ENCODE data around the gene NFATC2. TPM values are rescaled to one million over a fixed set of nuclear protein-coding genes. Genes with fewer than 3 reads are reported as not detected.
"Not testable (repeated sequence)": the region's sequence is repeated elsewhere in the genome, so short reads cannot be mapped to it uniquely, and the experiment has no call there.

Gene NFATC2
- total RNA-seq, 1 experiment from 2014 or later = 32.3 TPM

DNA sequence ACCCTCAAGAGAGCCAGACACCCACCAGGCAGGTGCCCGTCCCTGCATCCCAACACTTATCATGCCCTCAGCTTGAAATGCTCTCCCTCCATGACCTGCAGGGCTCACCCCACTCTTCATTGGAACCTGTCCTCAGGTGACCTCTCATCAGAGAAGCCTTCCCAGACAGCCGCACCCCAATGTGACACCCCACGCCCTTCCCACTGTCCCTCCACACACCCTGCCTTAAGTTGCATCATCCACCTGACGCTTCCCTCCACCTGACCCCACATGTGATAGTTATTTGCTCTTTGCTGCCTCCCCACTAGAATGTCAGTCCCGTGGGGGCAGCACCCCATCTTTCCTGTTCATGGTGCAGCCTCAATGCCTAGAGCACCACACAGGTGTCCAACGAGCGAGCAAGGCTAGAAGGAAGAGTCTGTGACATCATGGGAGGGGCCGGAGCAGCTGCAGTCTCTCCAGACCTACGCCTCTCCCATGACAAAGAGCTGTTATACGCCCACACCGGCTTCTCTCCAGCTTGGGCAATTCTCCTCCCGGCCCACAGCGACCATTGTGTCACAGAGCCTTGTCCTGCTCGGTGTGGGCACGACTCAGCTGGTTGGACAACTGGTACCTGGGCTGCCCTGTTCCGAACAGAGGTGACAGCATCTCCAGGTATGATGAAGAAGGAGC, 58.2 kb downstream of the NFATC2 start:
- Histone ChIP-seq H3K79me2 (ENCODE audit: low read length) (peaks cover 100% of the 10 kb centered on the region), H3K27ac (ENCODE audit: low read length) (peak overlapping the region; percentile 52; the same call in 1 of the 2 replicates), H3K4me2 (ENCODE audit: low read depth, low read length, poor library complexity, severe bottlenecking) (no peak overlapping the region), H3K4me3 (ENCODE audit: low read length) (no peak overlapping the region), H3K9ac (ENCODE audit: low read length) (no peak overlapping the region), H2AFZ (ENCODE audit: low read length) (no peak overlapping the region), H3K27me3 (ENCODE audit: low read length) (no peaks in the 10 kb centered on the region), H3K36me3 (ENCODE audit: insufficient read depth, low read length) (peaks cover 53% of the 10 kb centered on the region), H3K9me2 (replicated peaks; ENCODE audit: insufficient read depth, low read length) (no peaks in the 10 kb centered on the region), H3K9me3 (ENCODE audit: low read length) (no peaks in the 10 kb centered on the region), H4K20me1 (ENCODE audit: insufficient read depth, low read depth, low read length) (no peaks in the 10 kb centered on the region), H3K4me1 (ENCODE audit: low read length) (peaks cover 34% of the 10 kb centered on the region)
- no peak for DNase-seq

DNA sequence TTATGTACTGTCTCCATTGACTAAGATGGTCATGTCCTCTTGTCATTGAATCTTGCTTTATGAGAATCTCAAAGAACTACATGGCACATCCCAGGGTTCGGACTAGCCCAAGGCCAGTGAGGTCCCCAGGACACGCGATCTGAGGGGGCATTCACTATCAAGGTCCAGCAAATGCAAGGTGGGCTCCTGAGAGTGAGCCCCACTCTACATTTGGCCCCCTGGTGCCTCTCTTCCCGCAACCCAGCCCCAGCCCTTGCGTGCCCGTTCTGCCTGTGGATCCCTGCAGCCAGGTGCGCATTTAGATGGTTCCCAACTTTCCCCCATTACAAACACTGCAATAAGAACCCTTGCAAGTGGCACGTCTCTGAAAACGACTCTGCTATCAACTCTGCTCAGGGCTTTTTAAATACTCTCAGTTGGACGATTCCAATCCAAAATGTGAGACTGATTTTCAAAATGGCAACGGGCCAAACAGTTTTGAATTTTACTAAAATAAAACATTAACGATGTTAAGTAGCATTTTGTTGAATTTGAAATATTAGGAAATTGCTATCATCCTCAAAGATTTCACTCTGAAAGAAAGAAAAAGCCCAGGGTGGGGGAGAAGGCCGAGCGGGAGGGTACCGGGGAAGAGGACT, 59.6 kb downstream of the NFATC2 start:
- Histone ChIP-seq H3K79me2 (ENCODE audit: low read length) (peaks cover 100% of the 10 kb centered on the region), H2AFZ (ENCODE audit: low read length) (no peak overlapping the region), H4K20me1 (ENCODE audit: insufficient read depth, low read depth, low read length) (no peaks in the 10 kb centered on the region), H3K4me1 (ENCODE audit: low read length) (peaks cover 34% of the 10 kb centered on the region), H3K27ac (ENCODE audit: low read length) (0 out of 2 replicates have a peak overlapping the region, but pooled peaks have one; percentile 38), H3K9me2 (replicated peaks; ENCODE audit: insufficient read depth, low read length) (no peaks in the 10 kb centered on the region), H3K9me3 (ENCODE audit: low read length) (no peaks in the 10 kb centered on the region), H3K9ac (ENCODE audit: low read length) (no peak overlapping the region), H3K4me2 (ENCODE audit: low read depth, low read length, poor library complexity, severe bottlenecking) (no peak overlapping the region), H3K27me3 (ENCODE audit: low read length) (no peaks in the 10 kb centered on the region), H3K36me3 (ENCODE audit: insufficient read depth, low read length) (peaks cover 50% of the 10 kb centered on the region), H3K4me3 (ENCODE audit: low read length) (no peak overlapping the region)
- no peak for DNase-seq

DNA sequence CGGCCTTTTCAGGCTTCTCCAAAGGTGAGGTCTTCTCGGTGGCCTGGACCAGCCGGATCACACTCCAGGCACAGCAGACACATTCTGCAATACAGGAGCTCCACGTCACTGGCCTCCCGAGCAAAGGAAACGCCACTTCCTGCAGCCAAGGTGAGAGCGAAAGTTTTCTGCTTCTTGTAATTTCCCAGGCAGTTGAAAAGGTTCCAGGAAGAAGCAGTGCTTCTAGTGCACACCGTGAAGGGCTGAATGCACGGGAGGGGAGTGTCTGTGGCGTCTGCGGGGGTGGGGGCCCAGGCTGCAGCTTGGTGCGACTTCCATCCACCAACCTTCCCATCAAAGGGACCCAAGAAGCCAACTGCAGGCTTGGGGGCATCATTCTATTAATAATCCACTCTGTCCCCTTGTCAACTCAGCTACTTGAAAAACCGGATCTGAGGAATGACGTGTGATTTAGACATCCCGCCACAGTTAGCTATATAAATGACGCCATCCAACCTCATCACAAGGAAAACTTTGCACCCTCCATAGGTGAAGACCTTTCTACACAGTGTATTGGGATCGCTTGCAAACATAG, 61.1 kb downstream of the NFATC2 start:
- H3K27me3 ChIP-seq (ENCODE audit: low read length) = no peaks in the 10 kb centered on the region
- no peak for DNase-seq
- H3K36me3 ChIP-seq (ENCODE audit: insufficient read depth, low read length) = peaks cover 48% of the 10 kb centered on the region
- peak overlapping the region; percentile 38 for H3K27ac ChIP-seq (ENCODE audit: low read length)
- no peaks in the 10 kb centered on the region for H3K9me2 ChIP-seq (replicated peaks; ENCODE audit: insufficient read depth, low read length)
- H3K79me2 ChIP-seq (ENCODE audit: low read length) = peaks cover 98% of the 10 kb centered on the region
- H3K9me3 ChIP-seq (ENCODE audit: low read length) = no peaks in the 10 kb centered on the region
- H3K4me1 ChIP-seq (ENCODE audit: low read length) = peaks cover 39% of the 10 kb centered on the region
- H4K20me1 ChIP-seq (ENCODE audit: insufficient read depth, low read depth, low read length) = no peaks in the 10 kb centered on the region
- no peak overlapping the region for H3K9ac ChIP-seq (ENCODE audit: low read length)
- H2AFZ ChIP-seq (ENCODE audit: low read length) = no peak overlapping the region
- H3K4me2 ChIP-seq (ENCODE audit: low read depth, low read length, poor library complexity, severe bottlenecking) = no peak overlapping the region
- no peak overlapping the region for H3K4me3 ChIP-seq (ENCODE audit: low read length)

DNA sequence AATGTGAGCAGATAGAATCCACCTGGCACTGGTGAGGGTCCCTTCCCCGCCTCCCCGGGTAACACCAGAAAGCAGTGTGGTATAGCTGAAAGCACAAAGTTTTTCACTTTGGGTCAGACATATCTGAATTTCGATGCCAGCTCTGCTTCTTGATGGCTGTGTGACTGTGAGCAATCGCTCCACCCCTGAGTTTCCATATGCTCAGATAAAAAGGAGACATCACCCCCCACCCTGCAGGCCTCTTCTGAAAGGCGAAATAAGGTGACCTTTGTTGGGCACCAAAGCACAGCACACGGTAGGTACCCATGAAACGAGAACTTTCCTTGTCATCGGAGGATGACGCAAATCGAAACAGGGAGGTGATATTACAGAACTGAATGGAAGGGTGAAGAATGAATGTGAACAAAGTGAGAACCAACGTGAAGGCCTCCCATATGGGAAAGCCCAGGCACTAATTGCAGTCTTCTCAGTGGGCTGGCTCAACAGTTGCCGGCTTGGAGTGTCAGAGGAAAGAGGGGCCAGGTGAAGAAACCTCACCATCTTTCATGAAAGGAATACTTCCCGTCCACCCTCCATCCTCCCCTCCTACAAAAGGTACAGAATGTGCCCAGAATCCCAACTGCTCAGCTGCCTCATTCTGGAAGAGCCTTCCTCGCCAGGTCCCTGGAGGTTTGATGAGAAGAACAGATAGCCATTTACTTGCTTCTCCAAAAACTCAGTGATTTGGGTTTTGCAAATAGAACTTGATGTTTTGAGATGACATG, 61.8 kb downstream of the NFATC2 start:
- Histone ChIP-seq H3K4me1 (ENCODE audit: low read length) (peaks cover 40% of the 10 kb centered on the region), H4K20me1 (ENCODE audit: insufficient read depth, low read depth, low read length) (no peaks in the 10 kb centered on the region)

DNA sequence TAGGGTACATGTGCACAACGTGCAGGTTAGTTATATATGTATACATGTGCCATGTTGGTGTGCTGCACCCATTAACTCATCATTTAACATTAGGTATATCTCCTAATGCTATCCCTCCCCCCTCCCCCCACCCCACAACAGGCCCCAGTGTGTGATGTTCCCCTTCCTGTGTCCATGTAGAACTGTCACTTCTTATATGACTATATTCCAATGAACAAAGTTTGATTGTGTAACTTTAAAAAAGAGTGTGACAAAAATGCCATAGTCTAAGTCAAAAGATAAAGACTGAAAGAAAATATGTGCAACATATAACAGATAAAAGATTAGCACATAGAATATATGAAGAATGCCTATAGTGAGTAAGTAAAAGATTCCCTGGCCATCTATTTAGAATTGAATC, 66.4 kb downstream of the NFATC2 start:
- not testable (repeated sequence) for H3K9me2 ChIP-seq (replicated peaks; ENCODE audit: insufficient read depth, low read length); DNase-seq; H3K9ac ChIP-seq (ENCODE audit: low read length); H3K4me2 ChIP-seq (ENCODE audit: low read depth, low read length, poor library complexity, severe bottlenecking); H4K20me1 ChIP-seq (ENCODE audit: insufficient read depth, low read depth, low read length); H3K27me3 ChIP-seq (ENCODE audit: low read length); H3K9me3 ChIP-seq (ENCODE audit: low read length); H3K4me3 ChIP-seq (ENCODE audit: low read length); H2AFZ ChIP-seq (ENCODE audit: low read length)
- H3K79me2 ChIP-seq (ENCODE audit: low read length) = peaks cover 59% of the 10 kb centered on the region
- peaks cover 62% of the 10 kb centered on the region for H3K36me3 ChIP-seq (ENCODE audit: insufficient read depth, low read length)
- H3K27ac ChIP-seq (ENCODE audit: low read length) = peak overlapping the region; percentile 21; the same call in 1 of the 2 replicates
- peaks cover 20% of the 10 kb centered on the region for H3K4me1 ChIP-seq (ENCODE audit: low read length)

More for the DNA sequence above, 61.8 kb downstream of the NFATC2 start:
- H3K27ac ChIP-seq (ENCODE audit: low read length) = peak overlapping the region; percentile 38
- H3K79me2 ChIP-seq (ENCODE audit: low read length) = peaks cover 95% of the 10 kb centered on the region
- peaks cover 49% of the 10 kb centered on the region for H3K36me3 ChIP-seq (ENCODE audit: insufficient read depth, low read length)
- no peaks in the 10 kb centered on the region for H3K27me3 ChIP-seq (ENCODE audit: low read length)
- no peaks in the 10 kb centered on the region for H3K9me3 ChIP-seq (ENCODE audit: low read length)
- DNase-seq = no peak
- no peak overlapping the region for H3K4me2 ChIP-seq (ENCODE audit: low read depth, low read length, poor library complexity, severe bottlenecking)
- H3K4me3 ChIP-seq (ENCODE audit: low read length) = no peak overlapping the region
- H3K9ac ChIP-seq (ENCODE audit: low read length) = no peak overlapping the region
- no peaks in the 10 kb centered on the region for H3K9me2 ChIP-seq (replicated peaks; ENCODE audit: insufficient read depth, low read length)
- no peak overlapping the region for H2AFZ ChIP-seq (ENCODE audit: low read length)

DNA sequence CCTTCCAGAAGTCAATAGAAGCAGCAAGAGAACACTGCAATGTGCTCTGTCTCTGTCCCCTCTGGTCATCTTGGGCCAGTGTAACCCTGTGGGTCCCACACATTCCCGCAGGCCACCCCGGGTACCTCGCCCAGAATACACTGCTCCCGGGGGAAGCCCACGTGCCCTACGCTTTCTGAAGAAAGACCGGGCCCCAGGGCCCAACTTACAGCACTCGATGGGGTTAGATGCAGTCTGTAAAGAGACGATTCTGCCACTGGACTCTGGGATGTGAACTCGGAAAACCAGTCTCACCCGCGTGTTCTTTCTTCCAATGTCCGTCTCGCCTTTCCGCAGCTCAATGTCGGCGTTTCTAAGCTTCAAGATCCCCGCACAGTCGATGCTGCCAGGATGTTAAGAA, 68.7 kb downstream of the NFATC2 start:
- Histone ChIP-seq H3K9ac (ENCODE audit: low read length) (no peak overlapping the region), H3K36me3 (ENCODE audit: insufficient read depth, low read length) (peaks cover 56% of the 10 kb centered on the region), H4K20me1 (ENCODE audit: insufficient read depth, low read depth, low read length) (no peaks in the 10 kb centered on the region), H3K9me3 (ENCODE audit: low read length) (no peaks in the 10 kb centered on the region), H3K27me3 (ENCODE audit: low read length) (no peaks in the 10 kb centered on the region), H3K9me2 (replicated peaks; ENCODE audit: insufficient read depth, low read length) (no peaks in the 10 kb centered on the region), H3K4me2 (ENCODE audit: low read depth, low read length, poor library complexity, severe bottlenecking) (no peak overlapping the region), H3K4me1 (ENCODE audit: low read length) (peaks cover 42% of the 10 kb centered on the region), H3K4me3 (ENCODE audit: low read length) (no peak overlapping the region), H3K79me2 (ENCODE audit: low read length) (peaks cover 55% of the 10 kb centered on the region), H3K27ac (ENCODE audit: low read length) (peak overlapping the region; percentile 4; the same call in 1 of the 2 replicates), H2AFZ (ENCODE audit: low read length) (no peak overlapping the region)
- no peak for DNase-seq

DNA sequence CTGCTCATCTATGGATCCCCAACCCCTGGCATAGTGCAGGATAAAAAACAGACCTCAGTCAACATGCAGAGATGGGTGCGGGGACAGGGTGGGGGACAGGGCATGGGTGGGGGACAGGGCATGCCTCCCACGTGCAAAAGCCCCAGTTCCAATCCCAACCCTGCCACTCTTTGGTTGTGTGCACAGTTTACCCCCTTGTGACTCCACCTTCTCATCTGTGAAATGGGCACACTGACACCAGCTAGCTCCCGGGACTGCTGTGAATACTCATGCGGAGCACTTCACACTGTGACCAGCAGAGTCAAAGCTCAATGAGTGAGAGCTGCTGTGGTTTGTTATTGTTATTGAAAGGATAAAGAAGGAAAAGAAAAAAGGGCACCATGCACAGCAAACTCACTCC, 69.3 kb downstream of the NFATC2 start:
- Histone ChIP-seq H3K4me2 (ENCODE audit: low read depth, low read length, poor library complexity, severe bottlenecking) (no peak overlapping the region), H3K27me3 (ENCODE audit: low read length) (no peaks in the 10 kb centered on the region), H3K79me2 (ENCODE audit: low read length) (peaks cover 53% of the 10 kb centered on the region), H3K9me2 (replicated peaks; ENCODE audit: insufficient read depth, low read length) (no peaks in the 10 kb centered on the region), H3K4me1 (ENCODE audit: low read length) (peaks cover 47% of the 10 kb centered on the region), H3K9me3 (ENCODE audit: low read length) (no peaks in the 10 kb centered on the region), H3K9ac (ENCODE audit: low read length) (no peak overlapping the region), H2AFZ (ENCODE audit: low read length) (no peak overlapping the region), H3K4me3 (ENCODE audit: low read length) (no peak overlapping the region), H3K27ac (ENCODE audit: low read length) (peak overlapping the region; percentile 4; the same call in 1 of the 2 replicates), H3K36me3 (ENCODE audit: insufficient read depth, low read length) (peaks cover 56% of the 10 kb centered on the region), H4K20me1 (ENCODE audit: insufficient read depth, low read depth, low read length) (no peaks in the 10 kb centered on the region)
- DNase-seq = no peak
